AG09309 (cell line): ENCODE results near the gene PRKAG2.

Experiments used
- DNase-seq: peaks from one replicate; pipeline ENCODE4 v3.0.0-alpha.2; 2010; ENCODE audit warnings: low read depth
- H3K4me3 ChIP-seq: 2 replicates; pipeline ENCODE4 v1.5.1; 2011; ENCODE audit warnings: mild to moderate bottlenecking, low read depth, low read length, moderate library complexity; ENCODE audit not compliant: control insufficient read depth
- CTCF ChIP-seq: IDR thresholded peaks from 2 replicates; pipeline ENCODE4 v1.5.1; 2011; ENCODE audit warnings: mild to moderate bottlenecking, low read depth, low read length, inconsistent platforms; ENCODE audit not compliant: insufficient read depth, control insufficient read depth; ENCODE audit errors: missing control alignments

Gene PRKAG2

GRCh38 chr7:151768805-151769187 is 108.1 kb downstream of the PRKAG2 start:
- H3K4me3 ChIP-seq: no peak overlapping the region
- no peak for DNase-seq
- TF ChIP-seq CTCF: no peak

- H3K4me3 ChIP-seq: no peak overlapping the region
- TF ChIP-seq CTCF: no peak
- DNase-seq: no peak
Measured at GRCh38 chr7:151767557-151767956, 109.4 kb downstream of the PRKAG2 start.

- H3K4me3 ChIP-seq: no peak overlapping the region
- TF ChIP-seq CTCF: no peak
- DNase-seq: no peak
Measured at GRCh38 chr7:151764056-151764920, 112.6 kb downstream of the PRKAG2 start.

GRCh38 chr7:151763420-151763984 is 113.4 kb downstream of the PRKAG2 start:
- DNase-seq: no peak
- no peak for TF ChIP-seq CTCF
- no peak overlapping the region for H3K4me3 ChIP-seq

- TF ChIP-seq CTCF: no peak
- no peak for DNase-seq
- H3K4me3 ChIP-seq: no peak overlapping the region
Measured at GRCh38 chr7:151762583-151763245, 114.2 kb downstream of the PRKAG2 start.

GRCh38 chr7:151761957-151762356 is 115.0 kb downstream of the PRKAG2 start:
- no peak for DNase-seq
- TF ChIP-seq CTCF: no peak
- H3K4me3 ChIP-seq: no peak overlapping the region
